ENCODE data around the gene ALDH3B2. TPM values are rescaled to one million over a fixed set of nuclear protein-coding genes. Genes with fewer than 3 reads are reported as not detected.

The ALDH3B2 gene
- total RNA-seq, 1 donor from 2014 or later: not detected

DNA sequence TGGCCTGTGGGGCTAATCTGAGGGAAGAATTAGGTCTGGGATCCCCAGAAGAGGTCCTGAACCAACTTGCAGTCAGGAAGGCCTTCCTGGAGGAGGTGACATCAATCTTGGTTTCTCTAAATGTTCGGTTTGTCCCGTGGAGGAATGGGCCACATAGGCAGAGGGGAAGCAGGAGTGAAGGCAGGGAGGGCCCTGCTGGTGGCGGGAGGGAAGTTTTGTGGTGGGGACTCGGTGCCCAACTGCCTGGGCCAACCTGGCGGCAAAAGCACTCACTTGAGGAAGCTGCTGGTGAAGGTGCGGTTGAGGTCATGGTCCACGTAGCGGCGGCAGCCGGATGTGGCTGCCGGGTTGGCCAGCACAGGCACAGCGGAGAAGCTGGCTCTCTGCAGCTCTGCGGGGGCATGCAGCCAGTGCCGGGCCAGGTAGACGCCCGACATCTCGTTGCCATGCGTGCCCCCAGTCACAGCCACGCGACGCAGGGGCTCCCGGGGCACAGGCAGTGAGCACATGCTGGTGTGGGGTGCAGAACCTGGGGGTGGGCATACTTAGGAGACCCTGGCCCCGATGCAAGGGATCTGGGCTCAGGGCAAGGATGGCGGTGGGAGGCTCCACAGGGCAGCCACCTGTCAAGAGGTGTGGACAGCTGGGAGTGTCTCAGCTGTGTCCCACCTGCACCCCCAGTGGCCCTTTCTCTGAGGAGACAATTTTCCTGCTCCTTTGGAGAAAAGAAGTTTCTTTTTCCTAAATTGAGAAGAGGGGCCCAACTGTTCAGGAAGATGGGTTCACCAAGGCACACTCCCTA lies 27.7 kb downstream of the ALDH3B2 start:
- Mint-ChIP-seq H3K27ac (ENCODE audit: unreplicated experiment) (no peak overlapping the region), H3K36me3 (ENCODE audit: low read depth) (no peaks in the 10 kb centered on the region), H3K4me3 (no peak overlapping the region), H3K27me3 (ENCODE audit: low read depth) (no peaks in the 10 kb centered on the region), H3K4me1 (peaks cover 4% of the 10 kb centered on the region), H3K9me3 (no peaks in the 10 kb centered on the region)
- TF ChIP-seq, protein P1, sequence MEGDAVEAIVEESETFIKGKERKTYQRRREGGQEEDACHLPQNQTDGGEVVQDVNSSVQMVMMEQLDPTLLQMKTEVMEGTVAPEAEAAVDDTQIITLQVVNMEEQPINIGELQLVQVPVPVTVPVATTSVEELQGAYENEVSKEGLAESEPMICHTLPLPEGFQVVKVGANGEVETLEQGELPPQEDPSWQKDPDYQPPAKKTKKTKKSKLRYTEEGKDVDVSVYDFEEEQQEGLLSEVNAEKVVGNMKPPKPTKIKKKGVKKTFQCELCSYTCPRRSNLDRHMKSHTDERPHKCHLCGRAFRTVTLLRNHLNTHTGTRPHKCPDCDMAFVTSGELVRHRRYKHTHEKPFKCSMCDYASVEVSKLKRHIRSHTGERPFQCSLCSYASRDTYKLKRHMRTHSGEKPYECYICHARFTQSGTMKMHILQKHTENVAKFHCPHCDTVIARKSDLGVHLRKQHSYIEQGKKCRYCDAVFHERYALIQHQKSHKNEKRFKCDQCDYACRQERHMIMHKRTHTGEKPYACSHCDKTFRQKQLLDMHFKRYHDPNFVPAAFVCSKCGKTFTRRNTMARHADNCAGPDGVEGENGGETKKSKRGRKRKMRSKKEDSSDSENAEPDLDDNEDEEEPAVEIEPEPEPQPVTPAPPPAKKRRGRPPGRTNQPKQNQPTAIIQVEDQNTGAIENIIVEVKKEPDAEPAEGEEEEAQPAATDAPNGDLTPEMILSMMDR (conservative IDR thresholded peaks at IDR 0.05): no peak
- no peak for DNase-seq (ENCODE audit: low read depth, low spot score)

DNA sequence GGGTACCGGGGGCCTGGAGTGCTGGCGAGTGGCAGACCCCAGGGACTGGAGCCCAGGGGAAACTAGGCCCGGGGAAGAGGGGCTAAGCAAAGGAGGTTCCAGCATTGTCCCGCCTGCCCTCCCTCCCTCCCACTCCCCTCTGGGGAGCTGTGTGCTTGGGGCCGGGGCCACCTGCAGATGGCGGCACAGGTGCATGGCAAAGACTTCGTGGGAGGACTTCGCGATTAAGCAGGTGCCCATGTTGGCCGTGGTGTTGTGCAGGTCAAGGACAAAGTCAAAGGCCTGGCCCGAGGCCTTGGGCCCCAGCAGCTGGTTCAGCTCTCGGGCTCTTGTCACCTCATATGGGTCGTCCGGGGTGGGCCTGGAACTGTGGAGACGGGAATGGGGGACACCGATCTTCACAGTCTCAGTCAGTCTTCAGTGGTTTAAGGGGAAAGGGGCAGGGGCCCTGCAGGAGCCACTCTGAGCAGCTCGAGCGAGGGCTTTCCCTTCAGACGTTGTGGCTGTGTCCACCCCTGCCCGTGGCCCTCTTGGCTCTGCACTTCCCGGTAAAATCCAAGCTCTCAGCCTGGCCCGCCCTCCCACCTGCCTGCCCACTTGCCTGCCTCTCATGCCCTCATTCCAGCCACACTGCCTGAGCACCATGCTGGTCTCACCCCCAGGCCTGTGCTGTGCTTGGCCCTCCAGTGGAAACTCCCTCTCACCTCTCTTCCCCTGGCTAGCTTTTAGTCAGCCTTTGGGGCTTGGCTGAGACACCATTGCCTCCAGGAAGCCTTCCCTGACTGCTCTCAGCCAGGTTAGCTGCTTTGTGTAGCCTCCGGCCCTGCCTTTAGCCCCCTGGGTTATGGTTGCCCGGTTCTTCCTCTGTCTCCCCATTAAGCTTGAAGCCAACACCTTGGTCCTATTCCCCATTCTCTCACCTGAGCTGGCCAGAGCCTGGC lies 28.6 kb downstream of the ALDH3B2 start:
- TF ChIP-seq, protein P1 (conservative IDR thresholded peaks at IDR 0.05): no peak
- Mint-ChIP-seq H3K27me3 (ENCODE audit: low read depth) (no peaks in the 10 kb centered on the region), H3K4me3 (no peak overlapping the region), H3K9me3 (no peaks in the 10 kb centered on the region), H3K4me1 (peaks cover 4% of the 10 kb centered on the region), H3K36me3 (ENCODE audit: low read depth) (no peaks in the 10 kb centered on the region), H3K27ac (ENCODE audit: unreplicated experiment) (no peak overlapping the region)
- DNase-seq (ENCODE audit: low read depth, low spot score): no peak

DNA sequence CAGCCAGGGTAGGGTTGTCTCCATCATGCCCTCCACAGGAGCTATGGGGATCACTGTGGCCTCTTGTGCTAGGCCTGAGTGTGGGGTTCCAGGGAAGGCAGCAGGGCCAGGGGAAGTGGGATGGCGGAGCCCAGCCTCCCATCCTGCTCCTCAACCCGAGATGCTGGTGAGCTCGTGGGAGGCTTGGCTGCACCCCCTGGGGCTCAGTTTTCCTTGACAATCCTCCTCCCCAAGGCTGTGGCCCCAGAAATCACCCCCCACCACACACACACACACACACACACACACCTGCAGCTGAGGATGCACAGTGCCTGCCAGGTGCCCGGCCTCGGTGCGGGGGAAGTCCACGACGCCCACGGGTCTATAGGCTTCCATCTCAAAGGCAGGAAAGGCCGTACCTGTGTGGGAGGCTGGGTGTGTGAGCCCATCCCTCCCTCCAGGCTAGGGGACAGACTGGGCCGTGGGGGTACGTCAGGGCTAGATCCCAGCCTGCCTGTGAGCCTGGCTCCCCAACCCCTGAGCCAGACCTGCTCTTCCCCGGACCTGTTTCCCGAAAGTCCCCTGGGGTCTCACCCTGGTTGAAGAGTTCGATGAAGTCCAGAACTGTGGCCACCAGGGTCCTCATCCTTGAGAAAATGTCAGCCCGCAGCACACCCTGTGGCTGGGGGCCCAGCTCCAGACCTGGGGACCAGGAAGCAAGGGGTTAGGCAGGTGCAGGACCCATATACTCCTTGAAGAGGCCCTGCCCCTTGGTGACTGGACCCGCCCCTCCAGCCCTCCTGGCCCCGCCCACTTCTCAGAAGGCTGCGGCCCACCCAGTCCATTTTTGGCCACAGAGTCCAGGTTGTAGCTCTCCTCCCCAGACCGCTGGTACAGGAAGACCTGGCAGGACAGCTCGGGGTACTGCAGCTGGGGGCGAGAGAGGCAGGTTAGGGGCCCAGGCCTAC lies 29.7 kb downstream of the ALDH3B2 start:
- H3K27me3 Mint-ChIP-seq (ENCODE audit: low read depth): no peaks in the 10 kb centered on the region

DNA sequence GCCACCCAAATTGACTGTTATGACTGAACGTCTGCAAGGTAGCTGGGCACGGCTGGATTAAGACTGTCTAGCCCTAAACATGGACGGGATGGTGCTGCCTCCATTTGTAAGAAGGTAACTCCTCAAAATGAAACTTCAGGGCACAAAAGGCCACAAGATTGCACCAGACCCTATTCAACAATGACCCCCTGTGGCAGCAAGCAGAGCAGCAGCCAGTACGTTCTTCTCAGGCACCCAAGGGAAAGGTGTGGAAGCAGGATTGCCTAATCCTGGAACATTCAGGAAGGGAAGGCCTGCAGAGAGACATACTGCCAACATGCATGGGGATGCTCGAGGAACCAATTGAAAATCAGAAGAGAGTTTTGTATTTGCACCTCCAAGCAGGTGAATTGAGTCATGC lies 30.4 kb downstream of the ALDH3B2 start:
- no peak overlapping the region for H3K4me3 Mint-ChIP-seq
- no peaks in the 10 kb centered on the region for H3K27me3 Mint-ChIP-seq (ENCODE audit: low read depth)
- no peak overlapping the region for H3K27ac Mint-ChIP-seq (ENCODE audit: unreplicated experiment)
- TF ChIP-seq, protein P1 (conservative IDR thresholded peaks at IDR 0.05): peak; percentile 41
- no peaks in the 10 kb centered on the region for H3K36me3 Mint-ChIP-seq (ENCODE audit: low read depth)
- no peak for DNase-seq (ENCODE audit: low read depth, low spot score)
- H3K9me3 Mint-ChIP-seq: no peaks in the 10 kb centered on the region
- H3K4me1 Mint-ChIP-seq: no peaks in the 10 kb centered on the region

More for the DNA sequence above, 29.7 kb downstream of the ALDH3B2 start:
- H3K4me3 Mint-ChIP-seq: no peak overlapping the region
- no peak for DNase-seq (ENCODE audit: low read depth, low spot score)
- H3K36me3 Mint-ChIP-seq (ENCODE audit: low read depth): no peaks in the 10 kb centered on the region
- no peak overlapping the region for H3K27ac Mint-ChIP-seq (ENCODE audit: unreplicated experiment)
- no peaks in the 10 kb centered on the region for H3K9me3 Mint-ChIP-seq
- TF ChIP-seq, protein P1 (conservative IDR thresholded peaks at IDR 0.05): no peak
- no peaks in the 10 kb centered on the region for H3K4me1 Mint-ChIP-seq
